Airway epithelial cell (primary cell): ENCODE measurements around the gene RUVBL2. TPM values are rescaled to one million over a fixed set of nuclear protein-coding genes. Genes with fewer than 3 reads are reported as not detected.

ENCODE experiments used
- total RNA-seq: library from RNA; depleted of rRNA; stranded (reverse); fragments of >200 nt; gene quantifications from 2 replicates; pipeline ENCODE4 v1.2.3, GENCODE V29; 2015

The RUVBL2 gene
- 300 and 321 TPM in 2 replicates for total RNA-seq

GRCh38 chr19:48993175-48994034, at the start of gene RUVBL2, which contains the start of gene GYS1:
TSS of gene RUVBL2 (plus strand) at chr19:48993887. CDS start at chr19:48993912, 25 bp downstream.
TSS of gene GYS1 (minus strand) at chr19:48993309. CDS start at chr19:48993112, 197 bp downstream.

GRCh38 chr19:48954595-48955307, 38.9 kb upstream of the RUVBL2 start, which contains the start of gene BAX:
TSS of gene BAX (plus strand) at chr19:48954875. CDS start at chr19:48954929, 54 bp downstream.

GRCh38 chr19:48965040-48965805, 28.5 kb upstream of the RUVBL2 start, which contains the start of gene FTL:
TSS of gene FTL (plus strand) at chr19:48965309. CDS start at chr19:48965508, 199 bp downstream.

GRCh38 chr19:49017041-49017665, 23.5 kb downstream of the RUVBL2 start, which contains the start of gene LHB:
TSS of gene LHB (minus strand) at chr19:49017091. CDS start at chr19:49017081, 10 bp downstream.

GRCh38 chr19:49024233-49024632, 30.5 kb downstream of the RUVBL2 start, which contains the start of gene CGB3:
TSS of gene CGB3 (minus strand) at chr19:49024333. CDS start at chr19:49023971, 362 bp downstream.

GRCh38 chr19:49031642-49032301, 38.1 kb downstream of the RUVBL2 start, which contains the start of gene CGB2:
TSS of gene CGB2 (plus strand) at chr19:49031890. CDS start at chr19:49032096, 206 bp downstream.

GRCh38 chr19:49036815-49037214, 43.1 kb downstream of the RUVBL2 start, which contains the start of gene CGB1:
TSS of gene CGB1 (minus strand) at chr19:49036895. CDS start at chr19:49036711, 184 bp downstream.

GRCh38 chr19:49043548-49043947, 49.9 kb downstream of the RUVBL2 start, which contains the start of gene CGB5:
TSS of gene CGB5 (plus strand) at chr19:49043848. CDS start at chr19:49044210, 362 bp downstream.

GRCh38 chr19:49049011-49049410, 55.3 kb downstream of the RUVBL2 start, which contains the start of gene CGB8:
TSS of gene CGB8 (minus strand) at chr19:49049111. CDS start at chr19:49048739, 372 bp downstream.

GRCh38 chr19:49057636-49058234, 64.0 kb downstream of the RUVBL2 start, which contains the start of gene CGB7:
TSS of gene CGB7 (minus strand) at chr19:49057749. CDS start at chr19:49055375, 2,374 bp downstream.

GRCh38 chr19:49064768-49065611, 71.3 kb downstream of the RUVBL2 start, which contains the start of gene NTF4:
TSS of gene NTF4 (minus strand) at chr19:49064818. CDS start at chr19:49061997, 2,821 bp downstream.

Other genes with a start within 250 kb of the RUVBL2 start
- 0.28 TPM in 1 of 2 replicates, not detected in the other for gene IZUMO1, start 247.0 kb upstream of the RUVBL2 start, total RNA-seq
- 8.0 and 8.2 TPM in 2 replicates for gene FUT1, start 241.2 kb upstream of the RUVBL2 start, total RNA-seq
- not detected in 2 replicates for gene FGF21, start 238.4 kb upstream of the RUVBL2 start, total RNA-seq
- gene BCAT2, start 182.9 kb upstream of the RUVBL2 start, total RNA-seq = 43.5 and 69.6 TPM in 2 replicates
- 1.1 and 2.4 TPM in 2 replicates for gene HSD17B14, start 157.4 kb upstream of the RUVBL2 start, total RNA-seq
- 1.7 and 5.3 TPM in 2 replicates for gene PLEKHA4, start 125.3 kb upstream of the RUVBL2 start, total RNA-seq
- gene PPP1R15A, start 121.5 kb upstream of the RUVBL2 start, total RNA-seq = 25.3 and 25.5 TPM in 2 replicates
- gene TULP2, start 95.1 kb upstream of the RUVBL2 start, total RNA-seq = not detected in 2 replicates
- 186 and 191 TPM in 2 replicates for gene NUCB1, start 93.6 kb upstream of the RUVBL2 start, total RNA-seq
- gene DHDH, start 60.2 kb upstream of the RUVBL2 start, total RNA-seq = 0.33 and 1.1 TPM in 2 replicates
- gene BAX, start 39.0 kb upstream of the RUVBL2 start, total RNA-seq = 74.6 and 94.5 TPM in 2 replicates
- 788 and 1,050 TPM in 2 replicates for gene FTL, start 28.6 kb upstream of the RUVBL2 start, total RNA-seq
- 63.5 and 69.1 TPM in 2 replicates for gene GYS1, start 578 bp upstream of the RUVBL2 start, total RNA-seq
- not detected in 2 replicates for gene LHB, start 23.2 kb downstream of the RUVBL2 start, total RNA-seq
- not detected in 2 replicates for gene CGB3, start 30.4 kb downstream of the RUVBL2 start, total RNA-seq
- gene CGB2, start 38.0 kb downstream of the RUVBL2 start, total RNA-seq = 0.49 and 1.3 TPM in 2 replicates
- gene CGB1, start 43.0 kb downstream of the RUVBL2 start, total RNA-seq = 2.4 TPM in 1 of 2 replicates, not detected in the other
- gene CGB5, start 50.0 kb downstream of the RUVBL2 start, total RNA-seq = not detected in 2 replicates
- 0.37 TPM in 1 of 2 replicates, not detected in the other for gene CGB8, start 55.2 kb downstream of the RUVBL2 start, total RNA-seq
- 0.23 and 2.3 TPM in 2 replicates for gene CGB7, start 63.9 kb downstream of the RUVBL2 start, total RNA-seq
- 5.6 and 6.5 TPM in 2 replicates for gene NTF4, start 70.9 kb downstream of the RUVBL2 start, total RNA-seq
- not detected in 2 replicates for gene KCNA7, start 78.8 kb downstream of the RUVBL2 start, total RNA-seq
- 208 and 217 TPM in 2 replicates for gene SNRNP70, start 91.6 kb downstream of the RUVBL2 start, total RNA-seq
- 10.3 and 10.5 TPM in 2 replicates for gene LIN7B, start 120.5 kb downstream of the RUVBL2 start, total RNA-seq
- 4.0 and 11.2 TPM in 2 replicates for gene C19orf73, start 125.3 kb downstream of the RUVBL2 start, total RNA-seq
- gene PPFIA3, start 125.7 kb downstream of the RUVBL2 start, total RNA-seq = 9.9 and 12.8 TPM in 2 replicates
- not detected in 2 replicates for gene HRC, start 161.5 kb downstream of the RUVBL2 start, total RNA-seq
- gene TRPM4, start 163.9 kb downstream of the RUVBL2 start, total RNA-seq = 19.6 and 20.2 TPM in 2 replicates